HepG2 (cell line): ENCODE data around the gene UMOD. TPM values are rescaled to one million over a fixed set of nuclear protein-coding genes. Genes with fewer than 3 reads are reported as not detected.
A peak's percentile ranks its signal among the peaks of the same experiment; 100 is the strongest.

Experiments
- BORCS8-MEF2B ChIP-seq: sonication (generic); formaldehyde crosslinking; IDR thresholded peaks from 2 replicates; pipeline ENCODE4 v1.8.0; 2022; ENCODE audit warnings: mild to moderate bottlenecking, missing genetic modification reagents
- CCDC6 ChIP-seq: sonication (generic); formaldehyde crosslinking; IDR thresholded peaks from 2 replicates; pipeline ENCODE4 v1.8.1; 2022; ENCODE audit warnings: mild to moderate bottlenecking, missing genetic modification reagents, moderate library complexity
- ISL2 ChIP-seq: sonication (generic); formaldehyde crosslinking; IDR thresholded peaks from 2 replicates; pipeline ENCODE4 v1.5.0; 2020; ENCODE audit warnings: missing genetic modification reagents
- MXD3 ChIP-seq: IDR thresholded peaks from 2 replicates; pipeline ENCODE4 v1.6.1; 2016; ENCODE audit warnings: mild to moderate bottlenecking, missing biosample characterization, missing genetic modification reagents
- MYC ChIP-seq: sonication (generic); formaldehyde crosslinking; IDR thresholded peaks from 2 replicates; pipeline ENCODE4 v1.9.0; 2021; ENCODE audit warnings: missing genetic modification reagents, borderline replicate concordance
- PAX8 ChIP-seq: sonication (generic); formaldehyde crosslinking; IDR thresholded peaks from 2 replicates; pipeline ENCODE4 v1.8.0; 2022; ENCODE audit warnings: mild to moderate bottlenecking, missing genetic modification reagents, borderline replicate concordance
- POLR2A ChIP-seq, 2 experiments: IDR thresholded peaks; 2 replicates each; pipeline ENCODE4 v1.6.1; 2011; ENCODE audit warnings: low read depth in 2 of 2, low read length in 2 of 2, mild to moderate bottlenecking in 1 of 2, moderate library complexity in 1 of 2; ENCODE audit not compliant: insufficient read depth in 1 of 2
- SALL2 ChIP-seq: sonication (generic); formaldehyde crosslinking; IDR thresholded peaks from 2 replicates; pipeline ENCODE4 v1.8.1; 2023; ENCODE audit warnings: mild to moderate bottlenecking, missing genetic modification reagents, inconsistent platforms
- SIX1 ChIP-seq: sonication (generic); formaldehyde crosslinking; IDR thresholded peaks from 2 replicates; pipeline ENCODE4 v1.4.0; 2020; ENCODE audit warnings: missing genetic modification reagents, borderline replicate concordance
- SIX4 ChIP-seq: sonication (generic); formaldehyde crosslinking; IDR thresholded peaks from 2 replicates; pipeline ENCODE4 v1.4.0; 2020; ENCODE audit warnings: missing genetic modification reagents
- SUZ12 ChIP-seq: fragments of 150-350 bp; IDR thresholded peaks from 2 replicates; pipeline ENCODE4 v1.6.1; 2014; ENCODE audit warnings: low read depth, low read length
- UBTF ChIP-seq: sonication (generic); formaldehyde crosslinking; IDR thresholded peaks from 2 replicates; pipeline ENCODE4 v1.4.0; 2020; ENCODE audit warnings: mild to moderate bottlenecking, missing genetic modification reagents
- ZBTB38 ChIP-seq: sonication (generic); formaldehyde crosslinking; IDR thresholded peaks from 2 replicates; pipeline ENCODE4 v1.5.1; 2020; ENCODE audit warnings: mild to moderate bottlenecking, missing genetic modification reagents
- ZFP1 ChIP-seq: IDR thresholded peaks from 2 replicates; pipeline ENCODE4 v1.6.1; 2016
- ZNF441 ChIP-seq: sonication (generic); formaldehyde crosslinking; IDR thresholded peaks from 2 replicates; pipeline ENCODE4 v1.7.0; 2021; ENCODE audit warnings: missing genetic modification reagents, borderline replicate concordance
- ZNF609 ChIP-seq: sonication (generic); formaldehyde crosslinking; IDR thresholded peaks from 2 replicates; pipeline ENCODE4 v1.4.0; 2020; ENCODE audit warnings: mild to moderate bottlenecking, missing genetic modification reagents, borderline replicate concordance
- ZNF710 ChIP-seq: sonication (generic); formaldehyde crosslinking; IDR thresholded peaks from 2 replicates; pipeline ENCODE4 v1.5.0; 2020; ENCODE audit warnings: mild to moderate bottlenecking, missing genetic modification reagents, borderline replicate concordance
- ZNF800 ChIP-seq: sonication (generic); formaldehyde crosslinking; IDR thresholded peaks from 2 replicates; pipeline ENCODE4 v1.4.0; 2020; ENCODE audit warnings: missing genetic modification reagents
- ZNF891 ChIP-seq: sonication (generic); formaldehyde crosslinking; IDR thresholded peaks from 2 replicates; pipeline ENCODE4 v1.5.0; 2020; ENCODE audit warnings: mild to moderate bottlenecking, missing genetic modification reagents
- polyA plus RNA-seq, 8 experiments: library from polyadenylated mRNA; depleted of rRNA in 3 of 8; stranded (reverse) in 7 of 8; unstranded in 1 of 8; fragments of >200 nt; fragmentation: Illumina TruSeq in 4 of 8; extraction: Trizol in 4 of 8; gene quantifications; 2 replicates each; pipeline versions ENCODE4 v1.2.1 to v1.2.3, GENCODE V29; 2011 to 2016; ENCODE audit warnings: low read depth in 4 of 8, missing spikeins in 1 of 8, mixed read lengths in 1 of 8; ENCODE audit not compliant: insufficient read depth in 1 of 8
- total RNA-seq, 5 experiments: library from RNA; depleted of rRNA; stranded (reverse); fragments of >200 nt; fragmentation: Illumina TruSeq; extraction: Trizol; gene quantifications; 2 replicates each; pipeline ENCODE4 v1.2.3, GENCODE V29; 2016; ENCODE audit warnings: low read depth in 1 of 5

Gene UMOD
- total and polyA plus RNA-seq, 2 of the 13 experiments (the other 11 are each of a cell fraction or from before 2014, with no cell fraction given), result not detected

- no peak for TF ChIP-seq ZNF609 (CRISPR knock-in tag)
- TF ChIP-seq ZFP1, result no peak
- no peak for TF ChIP-seq SIX1 (CRISPR knock-in tag)
- peak; percentile 50; the same call in 1 of the 2 replicates for TF ChIP-seq UBTF (CRISPR knock-in tag)
- TF ChIP-seq ZNF710 (CRISPR knock-in tag), result 0 out of 2 replicates have a peak, but pooled peaks have one; percentile 7
- TF ChIP-seq CCDC6 (CRISPR knock-in tag), result no peak
- TF ChIP-seq POLR2A (IDR thresholded peaks at IDR 0.05; ENCODE audit: insufficient read depth in 1 of 2, low read depth in 2 of 2, low read length in 2 of 2), result 0 out of 4 replicates have a peak, but pooled peaks of 1 of the 2 experiments have one; percentile 34
- no peak for TF ChIP-seq ZNF800 (CRISPR knock-in tag)
- no peak for TF ChIP-seq ZNF891 (CRISPR knock-in tag)
- TF ChIP-seq ZNF441 (CRISPR knock-in tag), result no peak; the same call in 1 of the 2 replicates
- peak; percentile 60; the same call in 1 of the 2 replicates for TF ChIP-seq SALL2
- 0 out of 2 replicates have a peak, but pooled peaks have one; percentile 41 for TF ChIP-seq BORCS8-MEF2B (CRISPR knock-in tag)
- no peak for TF ChIP-seq ZBTB38 (CRISPR knock-in tag)
- no peak for TF ChIP-seq MXD3
- 0 out of 2 replicates have a peak, but pooled peaks have one; percentile 42 for TF ChIP-seq ISL2 (CRISPR knock-in tag)
- TF ChIP-seq SIX4, result no peak
- TF ChIP-seq PAX8, result no peak
- TF ChIP-seq SUZ12, result no peak
- TF ChIP-seq MYC, result peak; percentile 15; the same call in 1 of the 2 replicates
These were observed 45.1 kb upstream of the UMOD start (continued) for GRCh38 chr16:20397468-20398074.
